Parathyroid adenoma (tissue), 2 donors: Measurements from ENCODE around the gene SNX2.

Source experiments
- H2AFZ ChIP-seq: fragments of 300-600 bp; sonication (generic); one replicate; pipeline ENCODE4 v1.7.0; 2017; ENCODE audit warnings: antibody characterized with exemption, mild to moderate bottlenecking
- H3K27ac ChIP-seq: fragments of 300-600 bp; sonication (generic); one replicate; pipeline ENCODE4 v1.7.0; 2017
- H3K27me3 ChIP-seq: fragments of 300-600 bp; sonication (generic); one replicate; pipeline ENCODE4 v1.7.0; 2017; ENCODE audit warnings: low read length; ENCODE audit not compliant: control insufficient read depth, insufficient read depth
- H3K36me3 ChIP-seq: fragments of 300-600 bp; sonication (generic); one replicate; pipeline ENCODE4 v1.7.0; 2017; ENCODE audit warnings: low read length; ENCODE audit not compliant: control insufficient read depth, insufficient read depth
- H3K4me1 ChIP-seq: fragments of 300-600 bp; sonication (generic); one replicate; pipeline ENCODE4 v1.7.0; 2017; ENCODE audit warnings: control low read depth
- H3K4me2 ChIP-seq: fragments of 300-600 bp; sonication (generic); one replicate; pipeline ENCODE4 v1.7.0; 2017; ENCODE audit warnings: low read length
- H3K4me3 ChIP-seq: fragments of 300-600 bp; sonication (generic); one replicate; pipeline ENCODE4 v1.7.0; 2017; ENCODE audit warnings: low read depth, low read length
- H3K79me2 ChIP-seq: fragments of 300-600 bp; sonication (generic); one replicate; pipeline ENCODE4 v1.7.0; 2017; ENCODE audit warnings: control low read depth
- H3K9ac ChIP-seq: fragments of 300-600 bp; sonication (generic); one replicate; pipeline ENCODE4 v1.7.0; 2017; ENCODE audit warnings: mild to moderate bottlenecking
- H3K9me3 ChIP-seq: fragments of 300-600 bp; sonication (generic); one replicate; pipeline ENCODE4 v1.7.0; 2017; ENCODE audit warnings: low read length; ENCODE audit not compliant: control insufficient read depth
- TF ChIP-seq, protein P1 (sequence below): fragments of 300-600 bp; sonication (generic); IDR thresholded peaks from one replicate; pipeline ENCODE4 v1.7.0; 2017; ENCODE audit warnings: antibody characterized with exemption, mild to moderate bottlenecking
- donor health status: primary hyperparathyroidism.

The SNX2 gene

DNA sequence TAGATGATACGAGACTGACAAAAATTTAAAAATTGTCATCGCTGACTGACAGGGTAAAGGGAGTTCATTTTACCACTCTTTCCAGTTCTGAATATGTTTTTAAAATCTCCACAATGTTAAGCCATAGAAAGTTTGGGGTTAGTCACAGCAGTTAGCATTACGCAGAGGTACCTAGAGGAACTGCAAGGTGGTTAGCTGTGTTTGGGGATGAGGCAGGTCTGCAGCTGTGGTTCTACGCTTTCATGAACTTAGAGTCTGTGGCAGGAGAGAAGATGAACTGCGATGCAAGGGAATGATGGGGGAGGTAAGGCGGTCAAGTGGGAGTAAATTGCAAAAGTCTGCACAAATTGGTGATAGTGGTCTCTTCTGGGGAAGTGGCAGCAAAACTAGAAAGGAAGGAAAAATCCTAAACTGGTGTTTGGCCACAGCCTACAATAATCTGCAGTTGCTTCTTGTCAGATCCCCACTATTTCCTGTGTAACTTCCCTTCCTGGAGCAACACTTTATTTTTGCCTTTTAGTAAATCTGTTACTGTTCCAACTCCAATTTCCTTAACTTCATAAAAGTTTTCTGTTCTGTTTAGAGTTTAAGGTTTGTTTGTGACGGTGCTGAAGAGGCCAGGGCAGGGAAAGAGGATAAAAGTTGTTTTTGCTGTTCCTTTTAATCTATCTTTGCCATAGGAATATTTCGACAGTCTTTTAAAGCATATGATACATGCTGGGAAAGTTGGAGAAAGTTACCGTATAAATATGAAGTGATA lies 38.6 kb upstream of the SNX2 start:
- Histone ChIP-seq H3K9ac (no peak overlapping the region), H3K27me3 (no peaks in the 10 kb centered on the region)

DNA sequence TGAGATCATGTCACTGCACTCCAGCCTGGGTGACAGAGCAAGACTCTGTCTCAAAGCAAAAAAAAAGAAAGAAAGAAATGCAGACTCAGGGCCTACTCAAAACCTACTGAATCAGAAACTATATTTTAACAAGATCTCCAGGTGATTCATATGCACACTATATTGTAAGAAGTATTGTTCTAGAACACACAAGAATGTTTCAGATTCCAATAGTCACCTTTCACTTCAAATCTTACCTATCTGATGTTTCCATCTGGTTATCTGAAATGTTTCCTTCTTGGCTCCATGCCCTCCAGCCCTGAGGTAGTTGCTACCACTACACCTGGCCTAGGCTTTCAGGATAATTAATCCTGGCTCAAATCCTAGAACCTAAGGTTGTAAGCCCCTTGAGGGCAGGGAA lies 36.8 kb upstream of the SNX2 start:
- Histone ChIP-seq H3K9ac (no peak overlapping the region), H3K4me2 (no peak overlapping the region), H3K27me3 (no peaks in the 10 kb centered on the region), H3K4me3 (no peak overlapping the region), H3K4me1 (peaks cover 4% of the 10 kb centered on the region), H3K79me2 (no peaks in the 10 kb centered on the region), H3K27ac (no peak overlapping the region), H2AFZ (no peak overlapping the region), H3K36me3 (no peaks in the 10 kb centered on the region), H3K9me3 (no peaks in the 10 kb centered on the region)
- TF ChIP-seq, protein P1, sequence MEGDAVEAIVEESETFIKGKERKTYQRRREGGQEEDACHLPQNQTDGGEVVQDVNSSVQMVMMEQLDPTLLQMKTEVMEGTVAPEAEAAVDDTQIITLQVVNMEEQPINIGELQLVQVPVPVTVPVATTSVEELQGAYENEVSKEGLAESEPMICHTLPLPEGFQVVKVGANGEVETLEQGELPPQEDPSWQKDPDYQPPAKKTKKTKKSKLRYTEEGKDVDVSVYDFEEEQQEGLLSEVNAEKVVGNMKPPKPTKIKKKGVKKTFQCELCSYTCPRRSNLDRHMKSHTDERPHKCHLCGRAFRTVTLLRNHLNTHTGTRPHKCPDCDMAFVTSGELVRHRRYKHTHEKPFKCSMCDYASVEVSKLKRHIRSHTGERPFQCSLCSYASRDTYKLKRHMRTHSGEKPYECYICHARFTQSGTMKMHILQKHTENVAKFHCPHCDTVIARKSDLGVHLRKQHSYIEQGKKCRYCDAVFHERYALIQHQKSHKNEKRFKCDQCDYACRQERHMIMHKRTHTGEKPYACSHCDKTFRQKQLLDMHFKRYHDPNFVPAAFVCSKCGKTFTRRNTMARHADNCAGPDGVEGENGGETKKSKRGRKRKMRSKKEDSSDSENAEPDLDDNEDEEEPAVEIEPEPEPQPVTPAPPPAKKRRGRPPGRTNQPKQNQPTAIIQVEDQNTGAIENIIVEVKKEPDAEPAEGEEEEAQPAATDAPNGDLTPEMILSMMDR, result no peak

More for the DNA sequence above, 38.6 kb upstream of the SNX2 start:
- TF ChIP-seq, protein P1, result no peak
- Histone ChIP-seq H3K9me3 (no peaks in the 10 kb centered on the region), H3K4me1 (no peaks in the 10 kb centered on the region), H3K4me3 (no peak overlapping the region), H3K79me2 (no peaks in the 10 kb centered on the region), H3K4me2 (no peak overlapping the region), H3K27ac (no peak overlapping the region), H2AFZ (no peak overlapping the region), H3K36me3 (no peaks in the 10 kb centered on the region)

DNA sequence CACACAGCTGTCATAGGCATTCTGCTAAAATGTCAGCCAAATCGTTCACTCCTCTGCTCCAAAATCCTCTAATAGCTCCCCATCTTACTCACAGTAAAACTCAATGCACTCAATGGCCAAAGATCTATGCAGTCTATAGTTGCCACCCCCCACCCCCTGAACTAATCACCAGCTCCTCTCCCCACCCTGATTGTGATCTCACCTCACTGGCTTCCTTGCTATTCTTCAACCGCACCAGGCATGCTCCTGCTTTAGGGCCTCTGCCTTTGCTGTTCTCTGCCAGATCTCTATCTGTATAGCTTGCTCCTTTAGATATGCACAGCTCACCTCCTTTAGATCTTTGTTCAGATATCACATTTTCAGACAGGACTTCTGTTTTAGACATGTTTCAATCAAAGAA lies 33.2 kb upstream of the SNX2 start:
- Histone ChIP-seq H3K9me3 (no peaks in the 10 kb centered on the region), H2AFZ (peak overlapping the region; percentile 61), H3K4me2 (no peak overlapping the region), H3K27ac (no peak overlapping the region), H3K4me3 (no peak overlapping the region), H3K36me3 (no peaks in the 10 kb centered on the region), H3K9ac (no peak overlapping the region), H3K79me2 (no peaks in the 10 kb centered on the region), H3K4me1 (peaks cover 4% of the 10 kb centered on the region), H3K27me3 (no peaks in the 10 kb centered on the region)
- TF ChIP-seq, protein P1, result no peak

DNA sequence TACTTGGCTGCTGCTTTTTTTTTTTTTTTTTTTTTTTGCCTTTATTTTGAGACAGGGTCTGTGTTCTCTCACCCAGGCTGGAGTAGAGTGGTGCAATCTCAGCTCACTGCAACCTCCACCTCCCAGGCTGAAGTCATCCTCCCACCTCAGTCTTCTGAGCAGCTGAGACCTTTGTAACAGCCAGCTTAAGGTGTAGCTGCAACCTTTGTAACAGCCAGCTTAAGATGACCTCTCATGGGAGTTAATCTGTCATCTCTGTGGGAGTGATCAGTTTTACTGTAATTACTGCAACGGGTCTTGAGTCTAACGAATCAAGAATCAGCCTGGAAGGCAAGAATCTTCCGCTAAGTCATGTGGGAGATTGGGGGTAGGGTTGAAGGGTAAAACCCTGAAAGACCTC lies 31.6 kb upstream of the SNX2 start:
- H2AFZ ChIP-seq, result no peak overlapping the region
- TF ChIP-seq, protein P1, result no peak
- H3K79me2 ChIP-seq, result no peaks in the 10 kb centered on the region
- no peak overlapping the region for H3K4me2 ChIP-seq
- no peak overlapping the region for H3K4me3 ChIP-seq
- H3K4me1 ChIP-seq, result peaks cover 4% of the 10 kb centered on the region
- H3K9ac ChIP-seq, result no peak overlapping the region
- no peaks in the 10 kb centered on the region for H3K36me3 ChIP-seq
- no peaks in the 10 kb centered on the region for H3K27me3 ChIP-seq
- no peaks in the 10 kb centered on the region for H3K9me3 ChIP-seq
- H3K27ac ChIP-seq, result no peak overlapping the region

DNA sequence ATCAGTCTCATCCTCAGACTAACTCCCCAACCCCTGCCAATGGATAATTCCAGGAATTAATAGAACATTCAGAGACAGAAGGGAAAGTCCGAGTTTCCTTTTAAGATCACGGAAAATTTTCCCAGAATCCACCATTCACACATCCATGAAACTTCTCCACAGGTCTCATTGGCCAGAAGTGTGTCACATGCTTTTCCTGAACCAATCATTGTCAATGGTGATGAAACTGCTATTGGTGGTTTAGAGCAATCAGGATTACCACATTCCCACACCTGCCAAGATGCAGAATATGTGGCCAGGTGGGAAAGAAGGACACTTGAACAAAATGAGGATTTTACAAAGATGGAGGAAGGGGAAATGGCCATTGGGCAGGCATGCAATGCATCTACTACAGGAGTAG lies 29.3 kb upstream of the SNX2 start:
- no peak overlapping the region for H3K4me3 ChIP-seq
- H2AFZ ChIP-seq, result no peak overlapping the region
- peaks cover 4% of the 10 kb centered on the region for H3K4me1 ChIP-seq
- no peaks in the 10 kb centered on the region for H3K79me2 ChIP-seq
- TF ChIP-seq, protein P1, result no peak
- H3K9me3 ChIP-seq, result no peaks in the 10 kb centered on the region
- H3K27me3 ChIP-seq, result no peaks in the 10 kb centered on the region
- H3K27ac ChIP-seq, result no peak overlapping the region
- no peak overlapping the region for H3K4me2 ChIP-seq
- no peak overlapping the region for H3K9ac ChIP-seq
- H3K36me3 ChIP-seq, result no peaks in the 10 kb centered on the region
